BE2C (cell line): ENCODE data around the gene POU2F2.

ENCODE experiments used
- DNase-seq: peaks from one replicate; pipeline ENCODE4 v3.0.0-alpha.2; 2020
- H3K27me3 ChIP-seq: fragments of 250-450 bp; sonication (Bioruptor Pico); 2 replicates; pipeline ENCODE4 v1.5.1; 2020; ENCODE audit warnings: mild to moderate bottlenecking
- H3K36me3 ChIP-seq: fragments of 250-450 bp; sonication (Bioruptor Pico); 2 replicates; pipeline ENCODE4 v1.5.1; 2020; ENCODE audit warnings: mild to moderate bottlenecking
- H3K4me1 ChIP-seq: fragments of 250-450 bp; sonication (Bioruptor Pico); 2 replicates; pipeline ENCODE4 v1.5.1; 2020
- H3K4me3 ChIP-seq: 2 replicates; pipeline ENCODE4 v1.5.1; 2011; ENCODE audit warnings: low read depth, low read length
- H3K9me3 ChIP-seq: fragments of 250-450 bp; sonication (Bioruptor Pico); 2 replicates; pipeline ENCODE4 v1.5.1; 2020
- CTCF ChIP-seq: IDR thresholded peaks from 2 replicates; pipeline ENCODE4 v1.5.1; 2012; ENCODE audit warnings: mild to moderate bottlenecking, low read depth, low read length

The POU2F2 gene

DNA sequence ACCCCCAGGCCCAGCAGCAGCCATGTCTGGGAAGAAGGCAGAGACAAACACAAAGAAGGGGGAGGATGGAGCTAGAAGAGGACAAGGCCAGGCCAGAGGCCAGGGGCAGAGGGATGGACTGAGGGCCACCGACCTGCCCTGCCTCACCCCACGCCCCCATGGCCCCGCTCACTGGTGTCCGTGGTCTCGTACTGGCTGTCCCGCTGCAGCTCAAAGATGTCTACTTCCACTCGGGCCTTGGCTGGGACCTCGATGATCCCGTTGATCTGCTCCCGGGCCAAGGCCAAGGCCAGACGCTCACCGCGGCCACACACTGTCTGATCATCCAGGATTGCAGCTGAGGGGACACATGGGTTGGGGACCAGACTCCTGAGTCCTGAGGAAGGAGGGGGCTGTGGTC lies 67.2 kb downstream of the POU2F2 start:
- no peak for DNase-seq
- no peaks in the 10 kb centered on the region for H3K27me3 ChIP-seq
- H3K4me3 ChIP-seq = no peak overlapping the region
- H3K36me3 ChIP-seq = no peaks in the 10 kb centered on the region
- TF ChIP-seq CTCF = no peak
- H3K9me3 ChIP-seq = no peaks in the 10 kb centered on the region
- H3K4me1 ChIP-seq = peaks cover 4% of the 10 kb centered on the region; the same call in 1 of the 2 replicates

GRCh38 chr19:42064432-42064831 lies 67.8 kb downstream of the POU2F2 start:
- DNase-seq = no peak
- TF ChIP-seq CTCF = no peak
- H3K4me1 ChIP-seq = no peaks in the 10 kb centered on the region
- H3K9me3 ChIP-seq = no peaks in the 10 kb centered on the region
- no peak overlapping the region for H3K4me3 ChIP-seq
- no peaks in the 10 kb centered on the region for H3K36me3 ChIP-seq
- no peaks in the 10 kb centered on the region for H3K27me3 ChIP-seq

DNA sequence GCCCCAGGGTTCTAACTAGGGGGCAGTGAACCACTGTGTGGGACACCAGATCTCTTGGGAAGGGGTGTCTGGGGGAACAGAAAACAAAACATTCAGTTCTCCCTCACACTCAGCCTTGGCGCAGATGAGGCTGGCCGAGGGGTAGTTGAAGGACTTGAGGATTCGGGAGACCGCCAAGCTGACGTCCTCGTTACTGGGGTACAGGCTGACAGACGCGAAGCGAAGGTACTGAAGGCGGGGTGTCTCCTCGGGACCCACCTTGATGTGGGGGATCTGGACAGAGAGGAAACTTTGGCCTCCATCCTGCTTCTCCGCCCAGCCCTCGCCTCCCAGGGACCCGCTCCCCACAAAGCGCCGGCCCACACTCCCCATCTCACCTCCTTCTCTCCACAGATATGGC lies 69.9 kb downstream of the POU2F2 start:
- Histone ChIP-seq H3K27me3 (no peaks in the 10 kb centered on the region), H3K4me1 (no peaks in the 10 kb centered on the region), H3K36me3 (no peaks in the 10 kb centered on the region), H3K4me3 (no peak overlapping the region), H3K9me3 (no peaks in the 10 kb centered on the region)
- TF ChIP-seq CTCF = no peak
- DNase-seq = no peak

- H3K9me3 ChIP-seq = no peaks in the 10 kb centered on the region
- H3K36me3 ChIP-seq = no peaks in the 10 kb centered on the region
- H3K4me3 ChIP-seq = no peak overlapping the region
- no peak for DNase-seq
- H3K4me1 ChIP-seq = no peaks in the 10 kb centered on the region
- TF ChIP-seq CTCF = no peak
- H3K27me3 ChIP-seq = no peaks in the 10 kb centered on the region
Measured at GRCh38 chr19:42060117-42060516, 72.1 kb downstream of the POU2F2 start.

DNA sequence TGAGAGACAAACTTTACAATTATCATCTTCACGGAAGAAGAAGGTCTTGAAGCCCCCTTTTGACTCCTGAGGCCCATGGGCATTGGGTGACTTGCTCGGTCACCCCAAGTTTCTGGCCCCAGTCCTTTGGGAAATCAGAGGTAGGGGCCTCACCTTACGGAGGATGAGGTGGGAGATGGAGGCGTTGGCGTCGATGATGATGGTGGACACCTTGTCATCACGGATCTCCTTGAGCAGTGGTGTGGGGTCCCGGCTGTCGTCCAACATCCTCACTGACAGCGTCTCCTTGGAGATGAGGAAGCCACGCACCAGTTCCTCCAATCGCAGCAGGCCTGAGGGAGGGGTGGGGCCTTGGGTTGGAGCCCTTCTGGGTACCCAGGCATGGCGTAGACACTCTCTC lies 73.0 kb downstream of the POU2F2 start:
- peaks cover 3% of the 10 kb centered on the region for H3K4me1 ChIP-seq
- no peaks in the 10 kb centered on the region for H3K36me3 ChIP-seq
- DNase-seq = no peak
- no peak for TF ChIP-seq CTCF
- no peak overlapping the region for H3K4me3 ChIP-seq
- H3K9me3 ChIP-seq = no peaks in the 10 kb centered on the region
- H3K27me3 ChIP-seq = no peaks in the 10 kb centered on the region

GRCh38 chr19:42057846-42058245 lies 74.4 kb downstream of the POU2F2 start:
- no peaks in the 10 kb centered on the region for H3K36me3 ChIP-seq
- H3K27me3 ChIP-seq = no peaks in the 10 kb centered on the region
- peaks cover 14% of the 10 kb centered on the region for H3K4me1 ChIP-seq
- no peak overlapping the region for H3K4me3 ChIP-seq
- H3K9me3 ChIP-seq = no peaks in the 10 kb centered on the region
- TF ChIP-seq CTCF = no peak
- no peak for DNase-seq
